IMR-90 (cell line): Measurements from ENCODE around the gene AUTS2. TPM values are rescaled to one million over a fixed set of nuclear protein-coding genes. Genes with fewer than 3 reads are reported as not detected.

ENCODE experiments used
- ATAC-seq: fragments of 200-7000 bp; cut with Tn5 transposase; 2 replicates; pipeline ENCODE4 v1.9.1; 2020; ENCODE audit warnings: low read depth, mild to moderate bottlenecking, moderate library complexity
- BruUV-seq: library from RNA; stranded (reverse); fragments of 400-500 nt; replicated peaks from 2 replicates; lab custom pipeline; 2021; lab: Mats Ljungman, UMichigan
- CTCF ChIA-PET: fragments of 300-600 bp; formaldehyde crosslinking; extraction: SDS; loops from one replicate; lab custom pipeline; 2021; ENCODE audit warnings: antibody characterized with exemption; lab: Yijun Ruan, JAX
- POLR2A ChIA-PET: fragments of 300-600 bp; sonication (Branson Sonifier 250); formaldehyde crosslinking; loops from one replicate; lab custom pipeline; 2022; ENCODE audit warnings: antibody characterized with exemption; ENCODE audit not compliant: unreplicated experiment; lab: Charles Lee
- DNase-seq: peaks from one replicate; pipeline ENCODE4 v3.0.0; 2013
- H2AFZ ChIP-seq: replicated peaks from 2 replicates; pipeline ENCODE3; 2013; ENCODE audit warnings: low read length, mild to moderate bottlenecking; ENCODE audit not compliant: poor library complexity
- H2AK5ac ChIP-seq: 2 replicates; pipeline ENCODE4 v1.6.1; 2013; ENCODE audit warnings: low read depth, low read length, inconsistent platforms
- H2AK9ac ChIP-seq: replicated peaks from 2 replicates; pipeline ENCODE3; 2013; ENCODE audit warnings: mild to moderate bottlenecking, low read depth, low read length, moderate library complexity; ENCODE audit not compliant: poor library complexity
- H2BK120ac ChIP-seq: 2 replicates; pipeline ENCODE4 v1.6.1; 2013; ENCODE audit warnings: low read depth, low read length, inconsistent platforms
- H2BK15ac ChIP-seq: 3 replicates; pipeline ENCODE4 v1.6.1; 2013; ENCODE audit warnings: low read depth, low read length, inconsistent platforms
- H2BK20ac ChIP-seq: 2 replicates; pipeline ENCODE4 v1.6.1; 2013; ENCODE audit warnings: low read depth, mild to moderate bottlenecking, inconsistent platforms, low read length, moderate library complexity
- H2BK5ac ChIP-seq: 2 replicates; pipeline ENCODE4 v1.6.1; 2013; ENCODE audit warnings: mild to moderate bottlenecking, low read depth, low read length, inconsistent platforms; ENCODE audit not compliant: poor library complexity, severe bottlenecking
- H3K14ac ChIP-seq: replicated peaks from 2 replicates; pipeline ENCODE4 v1.6.1; 2013; ENCODE audit warnings: low read depth, low read length, inconsistent platforms
- H3K18ac ChIP-seq: 2 replicates; pipeline ENCODE4 v1.6.1; 2013; ENCODE audit warnings: low read depth, low read length, control low read depth
- H3K23ac ChIP-seq: 2 replicates; pipeline ENCODE4 v1.6.1; 2013; ENCODE audit warnings: low read depth, low read length, inconsistent platforms
- H3K27ac ChIP-seq: 2 replicates; pipeline ENCODE4 v1.5.1; 2013; ENCODE audit warnings: mild to moderate bottlenecking, control low read depth, low read length; ENCODE audit not compliant: insufficient read depth
- H3K27me3 ChIP-seq: 2 replicates; pipeline ENCODE4 v1.6.1; 2013; ENCODE audit warnings: low read length; ENCODE audit not compliant: control insufficient read depth, insufficient read depth
- H3K36me3 ChIP-seq: 2 replicates; pipeline ENCODE4 v1.6.1; 2013; ENCODE audit warnings: low read length, mixed read lengths; ENCODE audit not compliant: control insufficient read depth, insufficient read depth
- H3K4ac ChIP-seq: 2 replicates; pipeline ENCODE4 v1.6.1; 2013; ENCODE audit warnings: low read depth, low read length, inconsistent platforms
- H3K4me1 ChIP-seq: 2 replicates; pipeline ENCODE4 v1.6.1; 2013; ENCODE audit warnings: low read length, mixed read lengths; ENCODE audit not compliant: control insufficient read depth, insufficient read depth
- H3K4me2 ChIP-seq: 2 replicates; pipeline ENCODE4 v1.6.1; 2013; ENCODE audit warnings: low read depth, mild to moderate bottlenecking, control low read depth, low read length, moderate library complexity
- H3K4me3 ChIP-seq: 2 replicates; pipeline ENCODE4 v1.5.1; 2013; ENCODE audit warnings: low read depth, mild to moderate bottlenecking, control low read depth, low read length, moderate library complexity; ENCODE audit not compliant: insufficient read depth
- H3K56ac ChIP-seq: 2 replicates; pipeline ENCODE4 v1.6.1; 2013; ENCODE audit warnings: low read length, inconsistent platforms; ENCODE audit not compliant: insufficient read depth; ENCODE audit errors: extremely low read depth
- H3K79me1 ChIP-seq, 2 experiments: 2 replicates each; pipeline ENCODE4 v1.6.1; 2013; ENCODE audit warnings: low read length in 2 of 2, inconsistent platforms in 1 of 2, low read depth in 1 of 2
- H3K9ac ChIP-seq: 2 replicates; pipeline ENCODE4 v1.6.1; 2013; ENCODE audit warnings: low read depth, low read length, control low read depth
- H3K9me1 ChIP-seq: 2 replicates; pipeline ENCODE4 v1.6.1; 2013; ENCODE audit warnings: low read length, inconsistent platforms; ENCODE audit not compliant: insufficient read depth
- H3K9me3 ChIP-seq: 2 replicates; pipeline ENCODE4 v1.6.1; 2013; ENCODE audit warnings: low read length; ENCODE audit not compliant: control insufficient read depth, insufficient read depth
- H4K20me1 ChIP-seq: 2 replicates; pipeline ENCODE4 v1.6.1; 2013; ENCODE audit warnings: low read length, inconsistent platforms; ENCODE audit not compliant: insufficient read depth
- H4K5ac ChIP-seq: 2 replicates; pipeline ENCODE4 v1.6.1; 2013; ENCODE audit warnings: mild to moderate bottlenecking, low read depth, low read length, control low read depth
- H4K8ac ChIP-seq, 2 experiments: 2 replicates each; pipeline ENCODE4 v1.6.1; 2013; ENCODE audit warnings: low read depth in 2 of 2, low read length in 2 of 2, control low read depth in 1 of 2, inconsistent platforms in 1 of 2
- H4K91ac ChIP-seq: 2 replicates; pipeline ENCODE4 v1.6.1; 2013; ENCODE audit warnings: low read depth, low read length, inconsistent platforms; ENCODE audit not compliant: insufficient read depth
- CHD1 ChIP-seq: IDR thresholded peaks from 2 replicates; pipeline ENCODE4 v1.6.1; 2012; ENCODE audit warnings: low read depth, low read length, improper control_type of control experiment
- POLR2A ChIP-seq: IDR thresholded peaks from 2 replicates; pipeline ENCODE4 v1.6.1; 2012; ENCODE audit warnings: mild to moderate bottlenecking, low read depth, low read length
- WGBS, 2 experiments: methylation state at CpG; one replicate each; pipeline versions ENCODE4 v1.1.5 to v1.1.7; 2013; ENCODE audit warnings: missing lambda C conversion rate in 2 of 2; ENCODE audit not compliant: insufficient read length in 1 of 2; ENCODE audit errors: extremely low coverage in 2 of 2; 5-methylcytosine and 5-hydroxymethylcytosine counted together
- dilution Hi-C: fragments of 300-500 bp; cut with HindIII; formaldehyde crosslinking; loops from one replicate; pipeline ENCODE4 v1.14.3; 2018; ENCODE audit warnings: low sequenced_read_pairs; ENCODE audit not compliant: unreplicated experiment
- in situ Hi-C: fragments of 300-500 bp; cut with MboI; formaldehyde crosslinking; loops from 3 replicates; pipeline ENCODE4 v1.14.3; 2019; ENCODE audit warnings: low sequenced_read_pairs, inconsistent platforms, mixed read lengths
- intact Hi-C: fragments of 100-400 bp; cut with micrococcal nuclease; formaldehyde crosslinking; loops from 2 replicates; pipeline ENCODE4 v1.10.0; 2022
- polyA plus RNA-seq, 3 experiments: library from polyadenylated mRNA; depleted of rRNA; stranded (reverse); fragments of >200 nt; gene quantifications; 2 replicates each; pipeline ENCODE4 v1.2.3, GENCODE V29; 2012; ENCODE audit warnings: low replicate concordance in 1 of 3
- total RNA-seq: library from RNA; depleted of rRNA; stranded (reverse); fragments of >200 nt; gene quantifications from 2 replicates; pipeline ENCODE4 v1.2.3, GENCODE V29; 2012
- TF ChIP-seq, protein P1 (sequence below): fragments of 150-350 bp; IDR thresholded peaks from 2 replicates; pipeline ENCODE4 v1.6.1; 2017; ENCODE audit warnings: mild to moderate bottlenecking, antibody characterized with exemption, low read length, low read depth

AUTS2 gene
- total and polyA plus RNA-seq, 2 of the 4 experiments (the other 2 are of a cell fraction): 0.90 to 3.0 TPM

DNA sequence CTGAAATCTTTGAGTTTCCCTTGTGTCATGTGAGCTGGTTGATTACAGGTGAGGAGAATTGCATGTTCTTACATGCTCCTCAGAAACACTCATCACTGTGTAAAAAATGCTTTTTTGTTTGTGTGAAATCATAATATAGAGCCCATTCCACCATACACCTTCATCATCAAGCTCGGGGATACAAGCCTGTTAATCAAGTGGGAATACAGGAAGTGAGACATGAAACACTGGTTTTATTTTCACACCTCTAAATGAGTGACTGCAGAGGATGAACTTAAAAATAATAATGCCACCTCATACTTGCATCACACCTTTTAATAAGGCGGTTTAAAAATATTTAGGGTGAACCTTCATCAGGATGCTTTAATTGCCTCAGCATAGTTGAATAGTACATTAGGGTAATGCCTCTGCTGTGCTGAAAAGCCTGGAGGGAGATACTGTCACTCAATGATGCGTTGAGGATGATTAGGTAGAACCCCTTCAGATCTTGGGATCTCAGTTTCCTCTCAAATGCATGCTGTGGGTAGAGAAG lies 164.6 kb downstream of the AUTS2 start:
- H3K27ac ChIP-seq: no peak overlapping the region
- no peak overlapping the region for H3K4ac ChIP-seq
- no peak overlapping the region for H4K91ac ChIP-seq
- no peak overlapping the region for H2AK9ac ChIP-seq
- intact Hi-C loops (no loop called here), dilution Hi-C loops (no loop called here), in situ Hi-C loops (no loop called here)
- no peak overlapping the region for H2BK20ac ChIP-seq
- no peak for DNase-seq
- H2BK5ac ChIP-seq: no peak overlapping the region
- CTCF ChIA-PET: no interaction called here
- no peak overlapping the region for H2BK15ac ChIP-seq
- POLR2A ChIA-PET: no interaction called here
- H4K8ac ChIP-seq: no peak overlapping the region
- no peak overlapping the region for H4K5ac ChIP-seq
- H2AFZ ChIP-seq: no peak overlapping the region
- H4K20me1 ChIP-seq: no peaks in the 10 kb centered on the region
- H3K9me3 ChIP-seq: peaks cover 2% of the 10 kb centered on the region; the same call in 1 of the 2 replicates
- H2BK120ac ChIP-seq: no peak overlapping the region
- no peaks in the 10 kb centered on the region for H3K9me1 ChIP-seq
- no peaks in the 10 kb centered on the region for H3K4me1 ChIP-seq
- H2AK5ac ChIP-seq: no peak overlapping the region
- no peak overlapping the region for H3K23ac ChIP-seq
- H3K9ac ChIP-seq: no peak overlapping the region
- no peak overlapping the region for H3K18ac ChIP-seq
- H3K4me2 ChIP-seq: no peak overlapping the region
- no peaks in the 10 kb centered on the region for H3K36me3 ChIP-seq
- no peak overlapping the region for H3K56ac ChIP-seq
- no TSS peak for BruUV-seq
- H3K79me1 ChIP-seq: no peaks in the 10 kb centered on the region
- H3K27me3 ChIP-seq: no peaks in the 10 kb centered on the region
- TF ChIP-seq POLR2A (no peak), CHD1 (no peak)
- TF ChIP-seq, protein P1, sequence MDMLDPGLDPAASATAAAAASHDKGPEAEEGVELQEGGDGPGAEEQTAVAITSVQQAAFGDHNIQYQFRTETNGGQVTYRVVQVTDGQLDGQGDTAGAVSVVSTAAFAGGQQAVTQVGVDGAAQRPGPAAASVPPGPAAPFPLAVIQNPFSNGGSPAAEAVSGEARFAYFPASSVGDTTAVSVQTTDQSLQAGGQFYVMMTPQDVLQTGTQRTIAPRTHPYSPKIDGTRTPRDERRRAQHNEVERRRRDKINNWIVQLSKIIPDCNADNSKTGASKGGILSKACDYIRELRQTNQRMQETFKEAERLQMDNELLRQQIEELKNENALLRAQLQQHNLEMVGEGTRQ: no peak
- H3K14ac ChIP-seq: no peak overlapping the region
- no CpG with 5 or more reads among the region's 3 CpGs for WGBS, 2 experiments
- no peak for ATAC-seq
- H3K4me3 ChIP-seq: no peak overlapping the region
